OCI-LY1 (cell line): ENCODE results near the gene CHST5.

Experiments used
- EZH2 ChIP-seq: fragments of 200-600 bp; sonication (generic), shearing (Covaris generic); IDR thresholded peaks from 2 replicates; pipeline ENCODE4 v1.8.0; 2017; ENCODE audit warnings: borderline replicate concordance, mixed run types, mild to moderate bottlenecking, antibody characterized with exemption, low read length, moderate library complexity, mixed read lengths
- TF ChIP-seq, protein P1 (sequence below): fragments of 200-600 bp; sonication (generic), shearing (Covaris generic); IDR thresholded peaks from 2 replicates; pipeline ENCODE4 v1.5.1; 2017; ENCODE audit warnings: mild to moderate bottlenecking, antibody characterized with exemption, low read length, moderate library complexity, mixed read lengths

DNA sequence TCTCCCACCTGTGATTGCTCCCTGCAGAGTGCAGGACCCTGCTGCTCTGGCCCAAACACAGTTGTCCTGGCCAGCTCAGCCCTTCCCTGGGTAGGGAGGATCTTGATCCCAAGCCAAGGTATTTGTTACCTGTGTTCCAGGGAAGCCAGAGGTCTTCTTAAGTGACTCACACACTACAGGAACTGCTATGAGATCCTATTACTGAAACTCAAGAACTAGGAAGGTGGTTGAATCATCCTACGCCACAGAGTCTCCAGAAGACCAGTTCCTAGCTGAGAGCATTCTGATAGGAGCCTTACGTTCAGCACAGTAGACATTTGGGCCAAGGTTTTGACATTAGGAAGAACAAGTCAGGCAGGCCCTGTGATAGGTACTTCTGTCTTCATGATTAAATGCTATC lies 52.7 kb downstream of the CHST5 start:
- TF ChIP-seq, protein P1, sequence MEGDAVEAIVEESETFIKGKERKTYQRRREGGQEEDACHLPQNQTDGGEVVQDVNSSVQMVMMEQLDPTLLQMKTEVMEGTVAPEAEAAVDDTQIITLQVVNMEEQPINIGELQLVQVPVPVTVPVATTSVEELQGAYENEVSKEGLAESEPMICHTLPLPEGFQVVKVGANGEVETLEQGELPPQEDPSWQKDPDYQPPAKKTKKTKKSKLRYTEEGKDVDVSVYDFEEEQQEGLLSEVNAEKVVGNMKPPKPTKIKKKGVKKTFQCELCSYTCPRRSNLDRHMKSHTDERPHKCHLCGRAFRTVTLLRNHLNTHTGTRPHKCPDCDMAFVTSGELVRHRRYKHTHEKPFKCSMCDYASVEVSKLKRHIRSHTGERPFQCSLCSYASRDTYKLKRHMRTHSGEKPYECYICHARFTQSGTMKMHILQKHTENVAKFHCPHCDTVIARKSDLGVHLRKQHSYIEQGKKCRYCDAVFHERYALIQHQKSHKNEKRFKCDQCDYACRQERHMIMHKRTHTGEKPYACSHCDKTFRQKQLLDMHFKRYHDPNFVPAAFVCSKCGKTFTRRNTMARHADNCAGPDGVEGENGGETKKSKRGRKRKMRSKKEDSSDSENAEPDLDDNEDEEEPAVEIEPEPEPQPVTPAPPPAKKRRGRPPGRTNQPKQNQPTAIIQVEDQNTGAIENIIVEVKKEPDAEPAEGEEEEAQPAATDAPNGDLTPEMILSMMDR, result no peak
- no peak for TF ChIP-seq EZH2
